ENCODE results near the gene GLIPR1L2.

- TF ChIP-seq CTCF (IDR thresholded peaks at IDR 0.05) (no peak), POLR2AphosphoS5 (IDR thresholded peaks at IDR 0.05) (no peak), POLR2A (IDR thresholded peaks at IDR 0.05) (no peak)
Measured at GRCh38 chr12:75474116-75474515, 83.2 kb downstream of the GLIPR1L2 start.
